PC-3 (cell line): ENCODE data around the gene NTMT2. TPM values are rescaled to one million over a fixed set of nuclear protein-coding genes. Genes with fewer than 3 reads are reported as not detected.

Source experiments
- ATAC-seq: fragments of 200-7000 bp; cut with Tn5 transposase; 2 replicates; pipeline ENCODE4 v1.9.1; 2020; ENCODE audit warnings: mild to moderate bottlenecking, moderate library complexity
- BruUV-seq: library from RNA; stranded (reverse); fragments of 400-500 nt; replicated peaks from 2 replicates; lab custom pipeline; 2021; lab: Mats Ljungman, UMichigan
- CTCF ChIA-PET: fragments of 300-600 bp; sonication (Branson Sonifier 250); formaldehyde crosslinking; loops from one replicate; lab custom pipeline; 2022; ENCODE audit warnings: antibody characterized with exemption; lab: Charles Lee
- POLR2A ChIA-PET: fragments of 300-600 bp; sonication (Branson Sonifier 250); formaldehyde crosslinking; loops from one replicate; lab custom pipeline; 2022; ENCODE audit warnings: antibody characterized with exemption; ENCODE audit not compliant: unreplicated experiment; lab: Charles Lee
- DNase-seq: peaks from one replicate; pipeline ENCODE4 v3.0.0-alpha.2; 2015
- H2AFZ ChIP-seq: fragments of 300-600 bp; sonication (generic); 2 replicates; pipeline ENCODE4 v1.6.0; 2016; ENCODE audit warnings: antibody characterized with exemption, low read length
- H3F3A ChIP-seq: fragments of 300-600 bp; sonication (generic); one replicate; pipeline ENCODE4 v1.6.0; 2017; ENCODE audit warnings: antibody characterized with exemption, low read length, control low read depth, mild to moderate bottlenecking; ENCODE audit not compliant: unreplicated experiment
- H3K27ac ChIP-seq: fragments of 300-600 bp; sonication (generic); 2 replicates; pipeline ENCODE4 v1.5.1; 2016; ENCODE audit warnings: mild to moderate bottlenecking, low read length
- H3K27me3 ChIP-seq: fragments of 300-600 bp; sonication (generic); 2 replicates; pipeline ENCODE4 v1.6.1; 2016; ENCODE audit warnings: low read length, mixed read lengths
- H3K36me3 ChIP-seq: fragments of 300-600 bp; sonication (generic); 2 replicates; pipeline ENCODE4 v1.6.1; 2016; ENCODE audit warnings: low read depth, mixed run types, low read length, mixed read lengths
- H3K4me1 ChIP-seq: fragments of 300-600 bp; sonication (generic); 2 replicates; pipeline ENCODE4 v1.5.1; 2016; ENCODE audit warnings: low read length; ENCODE audit not compliant: insufficient read depth
- H3K4me2 ChIP-seq: fragments of 300-600 bp; sonication (generic); 2 replicates; pipeline ENCODE4 v1.6.0; 2016; ENCODE audit warnings: low read length
- H3K4me3 ChIP-seq: fragments of 300-600 bp; sonication (generic); 2 replicates; pipeline ENCODE4 v1.5.1; 2016; ENCODE audit warnings: mild to moderate bottlenecking, low read length, mixed read lengths
- H3K79me2 ChIP-seq: fragments of 300-600 bp; sonication (generic); 2 replicates; pipeline ENCODE4 v1.6.1; 2017; ENCODE audit warnings: low read length, mixed read lengths
- H3K9ac ChIP-seq: fragments of 300-600 bp; sonication (generic); 2 replicates; pipeline ENCODE4 v1.6.0; 2016; ENCODE audit warnings: mild to moderate bottlenecking, low read length
- H3K9me2 ChIP-seq: fragments of 300-600 bp; sonication (generic); replicated peaks from 2 replicates; pipeline ENCODE4 v1.6.1; 2016; ENCODE audit warnings: mixed run types, low read length, mixed read lengths
- H3K9me3 ChIP-seq: fragments of 300-600 bp; sonication (generic); 2 replicates; pipeline ENCODE4 v1.6.1; 2016; ENCODE audit warnings: low read length, mixed read lengths
- H4K20me1 ChIP-seq: fragments of 300-600 bp; sonication (generic); 2 replicates; pipeline ENCODE4 v1.6.1; 2016; ENCODE audit warnings: low read length, mixed read lengths
- EZH2 ChIP-seq: fragments of 300-600 bp; sonication (generic); IDR thresholded peaks from one replicate; pipeline ENCODE4 v1.6.1; 2017; ENCODE audit warnings: antibody characterized with exemption, mild to moderate bottlenecking, low read length; ENCODE audit not compliant: unreplicated experiment
- EZH2phosphoT487 ChIP-seq: fragments of 300-600 bp; sonication (generic); IDR thresholded peaks from 2 replicates; pipeline ENCODE4 v1.6.1; 2018; ENCODE audit warnings: mild to moderate bottlenecking, antibody characterized with exemption, low read length, borderline replicate concordance
- intact Hi-C: fragments of 100-400 bp; cut with micrococcal nuclease; formaldehyde crosslinking; loops from 2 replicates; pipeline ENCODE4 v1.9.0; 2023
- total RNA-seq: library from RNA; depleted of rRNA; stranded (reverse); fragments of >200 nt; gene quantifications from 2 replicates; pipeline ENCODE4 v1.2.3, GENCODE V29; 2014
- TF ChIP-seq, protein P1 (sequence below): fragments of 300-600 bp; sonication (generic); conservative IDR thresholded peaks from 2 replicates; pipeline ENCODE4 v1.5.1; 2017; ENCODE audit warnings: antibody characterized with exemption, low read depth, mild to moderate bottlenecking, low read length

Gene NTMT2
- total RNA-seq, 1 experiment from 2014 or later: not detected

DNA sequence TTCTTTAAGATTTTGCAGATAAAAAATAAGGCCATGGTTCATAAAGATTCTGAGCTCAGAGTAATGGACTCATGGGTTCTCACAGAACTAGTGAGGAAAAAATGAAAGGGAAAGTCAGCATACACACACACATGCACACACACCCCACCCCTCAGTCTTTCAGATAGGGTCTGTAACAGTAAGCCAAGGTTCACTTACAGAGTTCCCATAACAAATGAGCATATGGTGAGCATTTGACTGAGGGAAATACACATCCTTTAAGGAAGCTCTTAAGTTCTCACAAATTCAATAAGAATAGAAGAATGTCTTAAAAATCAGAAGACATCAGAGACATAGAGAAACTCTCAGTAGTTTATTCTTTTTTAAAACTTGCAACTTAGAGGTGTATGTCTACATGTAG lies 57.9 kb downstream of the NTMT2 start:
- H3K4me1 ChIP-seq: no peaks in the 10 kb centered on the region
- TF ChIP-seq EZH2phosphoT487 (no peak), EZH2 (no peak)
- TF ChIP-seq, protein P1, sequence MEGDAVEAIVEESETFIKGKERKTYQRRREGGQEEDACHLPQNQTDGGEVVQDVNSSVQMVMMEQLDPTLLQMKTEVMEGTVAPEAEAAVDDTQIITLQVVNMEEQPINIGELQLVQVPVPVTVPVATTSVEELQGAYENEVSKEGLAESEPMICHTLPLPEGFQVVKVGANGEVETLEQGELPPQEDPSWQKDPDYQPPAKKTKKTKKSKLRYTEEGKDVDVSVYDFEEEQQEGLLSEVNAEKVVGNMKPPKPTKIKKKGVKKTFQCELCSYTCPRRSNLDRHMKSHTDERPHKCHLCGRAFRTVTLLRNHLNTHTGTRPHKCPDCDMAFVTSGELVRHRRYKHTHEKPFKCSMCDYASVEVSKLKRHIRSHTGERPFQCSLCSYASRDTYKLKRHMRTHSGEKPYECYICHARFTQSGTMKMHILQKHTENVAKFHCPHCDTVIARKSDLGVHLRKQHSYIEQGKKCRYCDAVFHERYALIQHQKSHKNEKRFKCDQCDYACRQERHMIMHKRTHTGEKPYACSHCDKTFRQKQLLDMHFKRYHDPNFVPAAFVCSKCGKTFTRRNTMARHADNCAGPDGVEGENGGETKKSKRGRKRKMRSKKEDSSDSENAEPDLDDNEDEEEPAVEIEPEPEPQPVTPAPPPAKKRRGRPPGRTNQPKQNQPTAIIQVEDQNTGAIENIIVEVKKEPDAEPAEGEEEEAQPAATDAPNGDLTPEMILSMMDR: no peak
- no peak overlapping the region for H3K4me3 ChIP-seq
- intact Hi-C loops: no loop called here
- no peaks in the 10 kb centered on the region for H3F3A ChIP-seq
- no peak overlapping the region for H2AFZ ChIP-seq
- ATAC-seq (no peak), DNase-seq (no peak)
- CTCF ChIA-PET: no interaction called here
- no peaks in the 10 kb centered on the region for H3K79me2 ChIP-seq
- no peaks in the 10 kb centered on the region for H3K27me3 ChIP-seq
- H3K9me3 ChIP-seq: no peaks in the 10 kb centered on the region
- H3K36me3 ChIP-seq: no peaks in the 10 kb centered on the region
- BruUV-seq: no TSS peak
- no peaks in the 10 kb centered on the region for H4K20me1 ChIP-seq
- no peak overlapping the region for H3K27ac ChIP-seq
- no peak overlapping the region for H3K4me2 ChIP-seq
- H3K9me2 ChIP-seq: no peaks in the 10 kb centered on the region
- POLR2A ChIA-PET: no interaction called here
- H3K9ac ChIP-seq: no peak overlapping the region

DNA sequence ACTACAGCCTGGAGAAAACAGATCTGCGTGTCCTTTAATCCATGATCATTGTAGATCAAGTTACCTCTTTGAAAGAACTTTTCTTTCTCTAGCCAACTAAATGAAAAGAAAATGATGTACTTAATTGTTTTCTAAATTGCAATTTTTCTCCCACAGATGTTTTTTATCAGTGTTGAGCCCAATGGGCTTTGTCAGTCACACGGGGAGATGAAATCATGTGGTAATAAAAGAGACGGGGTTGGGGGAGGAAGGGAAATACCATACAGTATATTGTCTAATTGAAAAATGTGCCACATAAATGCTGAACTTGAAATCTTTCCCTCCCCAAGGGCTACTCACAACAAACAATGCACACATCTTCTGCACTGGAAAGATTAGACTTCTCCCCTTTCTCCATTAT lies 58.4 kb downstream of the NTMT2 start:
- no peak overlapping the region for H2AFZ ChIP-seq
- POLR2A ChIA-PET: no interaction called here
- CTCF ChIA-PET: no interaction called here
- TF ChIP-seq EZH2phosphoT487 (no peak), EZH2 (no peak)
- TF ChIP-seq, protein P1: no peak
- no peak overlapping the region for H3K4me2 ChIP-seq
- no peaks in the 10 kb centered on the region for H3K27me3 ChIP-seq
- ATAC-seq: no peak
- intact Hi-C loops: no loop called here
- DNase-seq: no peak
- H3F3A ChIP-seq: no peaks in the 10 kb centered on the region
- H3K4me3 ChIP-seq: no peak overlapping the region
- H4K20me1 ChIP-seq: no peaks in the 10 kb centered on the region
- H3K79me2 ChIP-seq: no peaks in the 10 kb centered on the region
- no peaks in the 10 kb centered on the region for H3K4me1 ChIP-seq
- no TSS peak for BruUV-seq
- no peaks in the 10 kb centered on the region for H3K9me2 ChIP-seq
- H3K9me3 ChIP-seq: no peaks in the 10 kb centered on the region
- no peak overlapping the region for H3K27ac ChIP-seq
- H3K36me3 ChIP-seq: no peaks in the 10 kb centered on the region
- H3K9ac ChIP-seq: no peak overlapping the region

DNA sequence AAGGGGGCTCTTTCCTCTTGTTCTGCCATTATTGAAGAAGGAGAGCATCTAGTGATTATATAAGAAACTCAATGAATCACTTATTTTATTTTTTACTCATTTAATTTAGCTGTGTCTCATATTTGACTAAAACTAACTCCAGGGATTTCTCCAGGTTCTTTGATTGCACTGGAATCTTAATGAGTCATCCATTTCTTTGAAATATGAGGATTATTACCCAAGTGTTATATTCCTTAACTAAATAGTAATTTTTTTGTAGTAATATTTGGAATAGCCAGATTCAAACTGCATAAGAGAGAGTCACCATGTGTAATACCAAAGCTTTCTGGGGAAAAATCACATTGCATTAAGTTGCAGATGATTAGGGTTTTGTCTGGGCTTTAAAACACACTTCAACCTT lies 59.5 kb downstream of the NTMT2 start:
- ChIA-PET POLR2A (no interaction called here), CTCF (no interaction called here)
- Histone ChIP-seq H3K4me2 (no peak overlapping the region), H3K4me1 (no peaks in the 10 kb centered on the region), H2AFZ (no peak overlapping the region), H3F3A (no peaks in the 10 kb centered on the region), H3K79me2 (no peaks in the 10 kb centered on the region), H3K4me3 (no peak overlapping the region), H3K27me3 (no peaks in the 10 kb centered on the region), H3K9me2 (no peaks in the 10 kb centered on the region), H3K9ac (no peak overlapping the region), H3K9me3 (no peaks in the 10 kb centered on the region), H3K27ac (no peak overlapping the region), H4K20me1 (no peaks in the 10 kb centered on the region), H3K36me3 (no peaks in the 10 kb centered on the region)
- ATAC-seq (no peak), DNase-seq (no peak)
- intact Hi-C loops: no loop called here
- TF ChIP-seq EZH2phosphoT487: no peak
- TF ChIP-seq, protein P1: no peak
- no peak for TF ChIP-seq EZH2
- BruUV-seq: no TSS peak
